ENCODE data around the gene IKBKE.

- TF ChIP-seq, protein P1, sequence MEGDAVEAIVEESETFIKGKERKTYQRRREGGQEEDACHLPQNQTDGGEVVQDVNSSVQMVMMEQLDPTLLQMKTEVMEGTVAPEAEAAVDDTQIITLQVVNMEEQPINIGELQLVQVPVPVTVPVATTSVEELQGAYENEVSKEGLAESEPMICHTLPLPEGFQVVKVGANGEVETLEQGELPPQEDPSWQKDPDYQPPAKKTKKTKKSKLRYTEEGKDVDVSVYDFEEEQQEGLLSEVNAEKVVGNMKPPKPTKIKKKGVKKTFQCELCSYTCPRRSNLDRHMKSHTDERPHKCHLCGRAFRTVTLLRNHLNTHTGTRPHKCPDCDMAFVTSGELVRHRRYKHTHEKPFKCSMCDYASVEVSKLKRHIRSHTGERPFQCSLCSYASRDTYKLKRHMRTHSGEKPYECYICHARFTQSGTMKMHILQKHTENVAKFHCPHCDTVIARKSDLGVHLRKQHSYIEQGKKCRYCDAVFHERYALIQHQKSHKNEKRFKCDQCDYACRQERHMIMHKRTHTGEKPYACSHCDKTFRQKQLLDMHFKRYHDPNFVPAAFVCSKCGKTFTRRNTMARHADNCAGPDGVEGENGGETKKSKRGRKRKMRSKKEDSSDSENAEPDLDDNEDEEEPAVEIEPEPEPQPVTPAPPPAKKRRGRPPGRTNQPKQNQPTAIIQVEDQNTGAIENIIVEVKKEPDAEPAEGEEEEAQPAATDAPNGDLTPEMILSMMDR (IDR thresholded peaks at IDR 0.05) = no peak
- no peak for TF ChIP-seq EP300 (IDR thresholded peaks at IDR 0.05)
- no peak for TF ChIP-seq POLR2AphosphoS5 (IDR thresholded peaks at IDR 0.05)
- TF ChIP-seq POLR2A (IDR thresholded peaks at IDR 0.05; ENCODE audit: low read depth) = no peak
These were observed 14.5 kb upstream of the IKBKE start for GRCh38 chr1:206455666-206456344.

Data from esophagus muscularis mucosa (tissue), 4 donors.